ENCODE measurements around the gene SLC25A19.

DNA sequence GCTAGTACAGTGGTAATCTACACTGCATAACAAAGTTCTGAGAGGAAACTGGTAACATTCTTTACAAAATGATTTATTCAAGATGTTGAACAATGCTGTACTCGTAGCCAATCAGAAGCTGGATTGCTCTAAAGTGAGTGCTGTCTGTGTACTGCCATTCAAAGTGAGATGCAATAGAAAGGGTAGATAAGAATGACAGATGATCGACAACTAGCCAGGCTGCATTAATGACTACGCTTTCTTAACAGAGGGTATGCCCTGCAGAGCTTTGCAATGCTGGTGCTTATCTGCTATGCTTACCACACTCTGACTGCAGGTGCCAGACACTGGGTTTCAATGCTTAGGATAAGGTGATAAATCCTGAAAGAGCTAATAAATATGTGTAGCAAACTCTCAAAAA is 46.1 kb upstream of the SLC25A19 start:
- no peak for TF ChIP-seq POLR2AphosphoS5 (IDR thresholded peaks at IDR 0.05)
- TF ChIP-seq POLR2A (IDR thresholded peaks at IDR 0.05): no peak
- TF ChIP-seq, protein P1, sequence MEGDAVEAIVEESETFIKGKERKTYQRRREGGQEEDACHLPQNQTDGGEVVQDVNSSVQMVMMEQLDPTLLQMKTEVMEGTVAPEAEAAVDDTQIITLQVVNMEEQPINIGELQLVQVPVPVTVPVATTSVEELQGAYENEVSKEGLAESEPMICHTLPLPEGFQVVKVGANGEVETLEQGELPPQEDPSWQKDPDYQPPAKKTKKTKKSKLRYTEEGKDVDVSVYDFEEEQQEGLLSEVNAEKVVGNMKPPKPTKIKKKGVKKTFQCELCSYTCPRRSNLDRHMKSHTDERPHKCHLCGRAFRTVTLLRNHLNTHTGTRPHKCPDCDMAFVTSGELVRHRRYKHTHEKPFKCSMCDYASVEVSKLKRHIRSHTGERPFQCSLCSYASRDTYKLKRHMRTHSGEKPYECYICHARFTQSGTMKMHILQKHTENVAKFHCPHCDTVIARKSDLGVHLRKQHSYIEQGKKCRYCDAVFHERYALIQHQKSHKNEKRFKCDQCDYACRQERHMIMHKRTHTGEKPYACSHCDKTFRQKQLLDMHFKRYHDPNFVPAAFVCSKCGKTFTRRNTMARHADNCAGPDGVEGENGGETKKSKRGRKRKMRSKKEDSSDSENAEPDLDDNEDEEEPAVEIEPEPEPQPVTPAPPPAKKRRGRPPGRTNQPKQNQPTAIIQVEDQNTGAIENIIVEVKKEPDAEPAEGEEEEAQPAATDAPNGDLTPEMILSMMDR (IDR thresholded peaks at IDR 0.05): no peak
- TF ChIP-seq EP300 (IDR thresholded peaks at IDR 0.05): no peak
